HG03558 (cell line): ENCODE results near the gene ARL8A.
"Not testable (repeated sequence)": the region's sequence is repeated elsewhere in the genome, so short reads cannot be mapped to it uniquely, and the experiment has no call there.

Experiments
- ATAC-seq: cut with Tn5 transposase; IDR thresholded peaks from one replicate; pipeline ENCODE4 v1.9.1; 2021; ENCODE audit warnings: moderate number of reproducible peaks; ENCODE audit not compliant: unreplicated experiment; ENCODE audit errors: extremely low read depth

Gene ARL8A

GRCh38 chr1:202143768-202144401 is 652 bp downstream of the ARL8A start:
- no peak for ATAC-seq

- no peak for ATAC-seq
These were observed 1.3 kb downstream of the ARL8A start for GRCh38 chr1:202143011-202143767.

- ATAC-seq = not testable (repeated sequence)
These were observed 3.1 kb downstream of the ARL8A start for GRCh38 chr1:202141468-202141867.

GRCh38 chr1:202140833-202141232 is 3.7 kb downstream of the ARL8A start:
- ATAC-seq = no peak

DNA sequence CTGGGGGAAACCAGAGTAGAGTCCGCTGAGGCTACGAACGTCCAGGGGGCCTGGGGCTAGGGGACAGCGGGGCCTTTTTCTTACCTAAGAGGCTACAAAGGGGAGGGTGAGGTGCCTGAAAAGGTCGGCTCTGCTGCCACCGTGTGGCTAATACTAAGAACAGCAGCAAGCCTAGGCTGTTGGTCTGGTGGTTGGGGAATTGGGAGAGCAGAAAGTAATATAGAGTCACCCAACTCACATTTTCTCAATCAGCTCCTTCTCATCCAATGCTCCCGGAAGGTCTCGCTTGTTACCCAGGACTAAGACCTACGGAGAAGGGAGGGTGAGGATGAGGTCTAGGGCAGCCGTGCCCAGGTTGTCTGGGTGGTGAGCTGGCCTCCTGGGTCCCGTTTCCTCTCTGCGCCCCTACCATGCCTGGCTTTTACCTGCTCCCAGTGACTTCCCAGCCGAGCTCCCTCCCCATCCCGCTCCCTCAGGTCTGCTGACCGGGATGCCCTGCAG is 9.3 kb downstream of the ARL8A start:
- ATAC-seq = no peak

GRCh38 chr1:202134645-202135172 is 9.8 kb downstream of the ARL8A start:
- no peak for ATAC-seq

DNA sequence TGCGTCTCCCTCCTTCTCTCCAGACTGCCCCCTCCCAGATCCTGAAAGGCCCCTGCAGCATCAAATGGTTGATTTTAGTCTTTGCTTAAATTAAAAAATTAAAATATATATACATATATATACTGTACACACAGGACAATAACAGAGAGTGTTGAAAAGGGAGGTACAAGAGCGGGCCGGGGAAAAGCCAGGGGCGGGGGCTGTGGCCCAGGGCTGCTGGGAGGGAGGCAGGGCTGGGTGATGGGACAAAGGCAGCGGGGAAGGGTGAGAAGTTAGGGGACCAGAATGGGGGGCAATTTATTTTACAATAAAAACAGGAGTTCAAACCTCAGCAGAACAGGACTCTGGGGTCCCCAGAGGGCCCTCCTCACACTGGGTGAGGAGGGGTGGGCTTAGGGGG is 10.5 kb downstream of the ARL8A start:
- no peak for ATAC-seq

DNA sequence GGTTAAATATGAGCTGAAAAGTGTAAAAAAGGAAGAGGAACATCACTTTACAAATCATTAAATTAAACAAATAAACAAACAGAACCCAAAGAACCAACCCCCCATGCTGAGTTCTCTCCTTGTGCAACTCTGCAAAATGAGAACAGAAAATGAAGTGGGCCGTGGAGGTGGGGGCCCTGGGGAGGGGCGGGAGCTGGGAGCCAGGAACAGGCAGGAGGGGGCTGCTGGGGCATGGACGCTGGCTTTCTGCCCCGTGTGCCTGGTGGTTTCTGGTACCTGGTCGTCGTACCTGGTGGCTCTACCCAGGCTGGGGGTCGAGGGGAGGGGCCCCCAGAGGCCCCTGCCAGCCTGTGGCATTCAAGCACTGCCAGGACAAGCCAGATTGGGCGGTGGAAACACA is 11.0 kb downstream of the ARL8A start:
- ATAC-seq = no peak

- ATAC-seq = no peak
These were observed 11.5 kb downstream of the ARL8A start for GRCh38 chr1:202133001-202133400.

DNA sequence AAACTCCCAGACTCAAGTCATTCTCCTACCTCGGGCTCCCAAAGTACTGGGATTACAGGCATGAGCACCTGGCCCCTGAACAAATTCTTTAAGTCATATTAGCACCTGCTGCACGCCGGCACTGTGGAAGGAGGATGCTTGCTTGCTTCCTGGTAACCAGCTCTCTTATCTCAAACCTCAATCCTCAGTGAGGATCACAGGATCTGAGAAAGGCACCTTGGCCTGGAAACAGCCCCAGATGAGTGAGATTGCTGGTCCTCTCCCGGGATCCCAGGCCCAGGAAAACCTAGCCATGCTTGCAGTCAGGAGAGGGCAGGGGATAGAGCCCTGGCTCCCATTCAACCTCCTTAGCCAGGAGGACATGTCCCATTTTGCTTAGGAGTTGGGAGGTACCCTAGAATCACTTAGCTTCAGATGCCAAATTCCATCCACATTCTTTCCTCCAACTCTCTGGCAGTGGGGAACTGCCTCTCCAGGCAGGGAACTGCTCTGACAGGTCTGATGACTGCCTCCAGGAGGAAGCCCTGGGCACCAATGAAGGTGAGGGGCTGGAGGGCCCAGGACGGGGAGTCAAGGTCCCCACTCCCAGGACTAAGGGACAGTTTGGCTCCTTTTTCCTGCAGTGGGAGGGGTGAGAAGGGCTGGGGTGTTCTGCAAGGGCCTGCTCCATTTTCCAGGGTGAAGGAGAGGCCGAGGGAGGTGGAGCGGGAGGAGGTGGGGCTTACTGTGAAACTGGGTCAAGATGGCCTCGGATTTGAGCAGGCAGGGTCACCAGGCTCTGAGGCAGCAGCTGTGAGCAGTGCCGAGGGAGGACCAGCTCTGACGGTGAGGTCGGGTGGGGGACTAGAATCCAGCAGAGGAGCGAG is 12.3 kb downstream of the ARL8A start:
- no peak for ATAC-seq

- no peak for ATAC-seq
These were observed 13.6 kb downstream of the ARL8A start for GRCh38 chr1:202130816-202131522.

DNA sequence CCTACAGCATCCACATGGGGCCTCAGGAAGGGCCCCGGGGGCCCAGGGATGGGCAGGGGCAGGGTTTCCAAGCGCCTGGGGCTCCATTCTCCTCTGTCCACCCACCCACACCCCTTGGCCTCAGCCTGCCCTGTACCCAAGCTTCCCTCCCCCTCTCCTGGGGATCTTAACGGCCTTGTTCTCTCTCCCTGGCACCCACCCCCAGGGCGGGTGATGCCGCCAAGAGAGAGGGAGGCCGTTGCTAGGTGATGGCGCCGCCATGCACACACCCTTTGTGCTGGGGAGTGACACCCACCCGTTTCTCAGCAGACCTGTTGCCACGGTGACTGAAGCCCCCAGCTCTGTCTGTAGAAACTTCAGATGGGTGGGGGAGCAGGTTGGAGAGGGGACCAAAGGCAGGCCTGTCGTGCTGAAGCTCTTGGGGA is 14.2 kb downstream of the ARL8A start:
- ATAC-seq = no peak

DNA sequence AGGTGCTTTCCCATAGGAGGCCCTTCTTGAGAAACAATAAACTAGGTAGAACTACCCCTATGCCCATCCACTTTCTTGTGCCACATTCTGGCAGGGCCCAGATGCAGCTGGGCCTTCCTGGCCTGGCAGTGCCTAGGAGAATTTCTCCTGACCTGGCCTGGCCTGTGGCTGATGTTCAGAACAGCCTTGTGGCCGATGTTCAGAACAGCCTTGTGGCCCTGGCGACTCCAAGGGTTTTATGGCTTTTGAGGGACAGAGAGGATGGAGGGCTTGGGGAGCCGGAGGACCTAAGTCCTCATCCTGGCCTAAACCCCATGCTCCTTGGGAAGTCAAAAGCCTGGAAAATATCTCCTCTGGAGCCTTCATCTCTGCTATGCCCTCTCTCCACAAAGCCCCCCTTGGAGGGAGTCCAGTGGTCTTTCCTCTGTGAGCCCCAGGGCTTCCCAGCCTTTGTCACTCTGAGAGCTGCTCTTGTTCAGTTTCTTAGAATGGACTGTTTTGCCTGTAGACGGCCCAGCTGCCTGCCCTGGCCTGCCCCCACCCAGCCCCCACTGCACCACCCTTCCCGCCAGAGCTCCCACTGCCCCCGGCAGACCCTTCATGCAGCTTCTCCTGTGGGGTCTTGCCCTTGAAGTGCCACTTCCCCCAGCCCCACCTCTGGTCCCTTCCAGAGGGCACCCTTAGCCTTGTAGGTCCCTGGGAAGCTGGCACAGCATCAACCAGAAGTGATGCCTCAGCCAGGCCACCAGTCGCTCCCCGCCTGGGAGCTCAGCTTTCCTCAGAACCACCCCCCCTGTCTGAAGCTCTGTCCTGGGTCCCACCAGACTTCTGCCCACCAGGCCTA is 14.9 kb downstream of the ARL8A start:
- ATAC-seq = no peak

- ATAC-seq = no peak
These were observed 16.5 kb downstream of the ARL8A start for GRCh38 chr1:202127836-202128622.

DNA sequence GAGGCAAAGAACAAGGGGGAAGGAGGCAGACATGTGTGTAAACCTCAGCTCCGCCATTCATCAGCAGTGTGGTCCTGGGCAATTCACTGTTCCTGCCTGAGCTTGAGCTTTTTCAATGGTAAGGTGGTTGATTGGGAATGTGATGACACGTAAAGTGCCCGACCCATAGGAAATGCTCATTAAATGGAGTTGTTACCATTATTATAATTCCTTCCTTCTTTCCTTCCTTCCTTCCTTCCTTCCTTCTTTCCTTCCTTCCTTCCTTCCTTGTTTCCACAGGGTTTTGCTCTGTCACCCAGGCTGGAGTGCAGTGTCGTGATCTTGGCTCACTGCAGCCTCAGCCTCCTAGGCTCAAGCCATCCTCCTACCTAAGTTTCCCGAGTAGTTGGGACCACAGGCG is 17.5 kb downstream of the ARL8A start:
- ATAC-seq = no peak

DNA sequence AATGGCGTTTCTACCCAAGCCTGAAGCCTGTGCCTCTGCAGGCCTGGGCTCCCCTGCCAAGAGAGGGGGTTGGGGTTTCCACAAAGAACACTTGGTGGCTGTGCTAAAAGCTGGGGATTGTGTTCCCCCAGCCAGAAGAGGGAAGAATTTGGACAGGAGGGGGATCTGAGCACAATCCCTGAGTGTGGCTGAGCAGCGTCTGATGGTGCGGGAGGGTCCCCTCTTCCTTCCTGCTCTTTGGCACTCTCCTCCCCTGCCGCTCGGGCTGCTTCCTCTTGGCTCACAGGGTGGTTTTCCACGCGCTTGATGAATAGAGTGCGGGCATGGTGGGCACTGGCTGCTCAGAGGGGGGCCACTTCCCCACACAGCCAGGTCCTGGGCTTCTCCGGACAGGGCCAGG is 18.1 kb downstream of the ARL8A start:
- no peak for ATAC-seq

DNA sequence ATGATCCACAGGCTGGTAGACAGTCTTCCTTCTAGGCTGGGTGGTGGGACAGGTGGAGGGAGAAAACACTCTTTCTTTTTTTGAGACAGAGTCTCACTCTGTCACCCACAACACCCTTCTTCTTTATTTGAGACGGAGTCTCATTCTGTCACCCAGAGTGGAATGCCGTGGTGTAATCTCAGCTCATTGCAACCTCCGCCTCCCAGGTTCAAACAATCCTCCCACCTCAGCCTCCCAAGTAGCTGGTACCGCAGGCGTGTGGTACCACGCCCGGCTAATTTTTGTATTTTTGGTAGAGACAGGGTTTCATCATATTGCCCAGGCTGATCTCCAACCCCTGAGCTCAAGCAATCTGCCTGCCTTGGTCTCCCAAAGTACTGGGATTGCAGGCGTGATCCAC is 18.9 kb downstream of the ARL8A start:
- ATAC-seq = no peak

DNA sequence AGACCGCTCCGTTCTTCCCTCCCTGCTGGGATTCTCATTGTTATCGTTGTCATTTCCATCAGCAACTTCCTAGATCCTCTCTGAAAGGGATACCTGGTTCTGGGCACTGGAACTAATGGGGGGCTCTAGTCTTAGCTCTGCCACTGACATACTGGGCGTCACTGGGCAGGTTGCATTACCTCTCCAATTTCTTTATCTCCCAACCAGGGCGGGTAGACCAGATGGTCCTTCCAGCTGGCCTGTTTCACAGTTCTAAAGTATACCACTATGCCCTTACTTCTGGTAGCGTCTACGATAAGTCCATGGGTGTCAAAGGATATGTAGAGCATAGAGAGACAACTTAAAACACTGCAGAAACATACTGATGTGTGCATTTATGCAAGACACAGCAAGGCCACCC is 20.4 kb downstream of the ARL8A start:
- no peak for ATAC-seq
